ENCODE measurements around the gene KLKB1.
"Not testable (repeated sequence)": the region's sequence is repeated elsewhere in the genome, so short reads cannot be mapped to it uniquely, and the experiment has no call there.

KLKB1 gene

GRCh38 chr4:186265683-186266652, 38.7 kb downstream of the KLKB1 start, which contains the start of gene F11:
Gene F11, plus strand, starts transcription at chr4:186266189. Its CDS starts 948 bp downstream, at chr4:186267137.
- no peak for DNase-seq

GRCh38 chr4:186266729-186267456, 39.6 kb downstream of the KLKB1 start:
- DNase-seq: no peak

GRCh38 chr4:186271081-186271678, 43.9 kb downstream of the KLKB1 start:
- no peak for DNase-seq

- no peak for DNase-seq
Measured at GRCh38 chr4:186272699-186273391, 45.5 kb downstream of the KLKB1 start.

GRCh38 chr4:186273392-186273789, 46.1 kb downstream of the KLKB1 start:
- DNase-seq: not testable (repeated sequence)

- no peak for DNase-seq
Measured at GRCh38 chr4:186283311-186283710, 56.0 kb downstream of the KLKB1 start.

- no peak for DNase-seq
Measured at GRCh38 chr4:186285147-186285546, 57.8 kb downstream of the KLKB1 start.

- DNase-seq: no peak
Measured at GRCh38 chr4:186286581-186286980, 59.3 kb downstream of the KLKB1 start.

GRCh38 chr4:186291256-186291890, 64.1 kb downstream of the KLKB1 start:
- DNase-seq: no peak

GRCh38 chr4:186294160-186294559, 66.9 kb downstream of the KLKB1 start:
- peak; percentile 5 for DNase-seq

- no peak for DNase-seq
Measured at GRCh38 chr4:186296481-186296880, 69.2 kb downstream of the KLKB1 start.

GRCh38 chr4:186297013-186297645, 69.8 kb downstream of the KLKB1 start:
- no peak for DNase-seq

GRCh38 chr4:186298031-186298647, 70.8 kb downstream of the KLKB1 start:
- DNase-seq: no peak

- DNase-seq: no peak
Measured at GRCh38 chr4:186299291-186299690, 72.0 kb downstream of the KLKB1 start.

GRCh38 chr4:186300659-186301390, 73.5 kb downstream of the KLKB1 start:
- DNase-seq: no peak

- no peak for DNase-seq
Measured at GRCh38 chr4:186304216-186304615, 76.9 kb downstream of the KLKB1 start.

- DNase-seq: no peak
Measured at GRCh38 chr4:186304866-186305505, 77.7 kb downstream of the KLKB1 start.

GRCh38 chr4:186307497-186307896, 80.2 kb downstream of the KLKB1 start:
- no peak for DNase-seq

- no peak for DNase-seq
Measured at GRCh38 chr4:186307916-186308315, 80.6 kb downstream of the KLKB1 start.

Measured in activated naive CD4-positive, alpha-beta T cell treated with Interleukin-2 at 50 U/mL for 16 hours (primary cell).